IMR-90 (cell line): Measurements from ENCODE around the gene CAMTA1. TPM values are rescaled to one million over a fixed set of nuclear protein-coding genes. Genes with fewer than 3 reads are reported as not detected.

Source experiments
- ATAC-seq: fragments of 200-7000 bp; cut with Tn5 transposase; 2 replicates; pipeline ENCODE4 v1.9.1; 2020; ENCODE audit warnings: low read depth, mild to moderate bottlenecking, moderate library complexity
- BruUV-seq: library from RNA; stranded (reverse); fragments of 400-500 nt; replicated peaks from 2 replicates; lab custom pipeline; 2021; lab: Mats Ljungman, UMichigan
- CTCF ChIA-PET: fragments of 300-600 bp; formaldehyde crosslinking; extraction: SDS; loops from one replicate; lab custom pipeline; 2021; ENCODE audit warnings: antibody characterized with exemption; lab: Yijun Ruan, JAX
- POLR2A ChIA-PET: fragments of 300-600 bp; sonication (Branson Sonifier 250); formaldehyde crosslinking; loops from one replicate; lab custom pipeline; 2022; ENCODE audit warnings: antibody characterized with exemption; ENCODE audit not compliant: unreplicated experiment; lab: Charles Lee
- DNase-seq: peaks from one replicate; pipeline ENCODE4 v3.0.0; 2013
- H2AFZ ChIP-seq: replicated peaks from 2 replicates; pipeline ENCODE3; 2013; ENCODE audit warnings: low read length, mild to moderate bottlenecking; ENCODE audit not compliant: poor library complexity
- H2AK5ac ChIP-seq: 2 replicates; pipeline ENCODE4 v1.6.1; 2013; ENCODE audit warnings: low read depth, low read length, inconsistent platforms
- H2AK9ac ChIP-seq: replicated peaks from 2 replicates; pipeline ENCODE3; 2013; ENCODE audit warnings: mild to moderate bottlenecking, low read depth, low read length, moderate library complexity; ENCODE audit not compliant: poor library complexity
- H2BK120ac ChIP-seq: 2 replicates; pipeline ENCODE4 v1.6.1; 2013; ENCODE audit warnings: low read depth, low read length, inconsistent platforms
- H2BK15ac ChIP-seq: 3 replicates; pipeline ENCODE4 v1.6.1; 2013; ENCODE audit warnings: low read depth, low read length, inconsistent platforms
- H2BK20ac ChIP-seq: 2 replicates; pipeline ENCODE4 v1.6.1; 2013; ENCODE audit warnings: low read depth, mild to moderate bottlenecking, inconsistent platforms, low read length, moderate library complexity
- H2BK5ac ChIP-seq: 2 replicates; pipeline ENCODE4 v1.6.1; 2013; ENCODE audit warnings: mild to moderate bottlenecking, low read depth, low read length, inconsistent platforms; ENCODE audit not compliant: poor library complexity, severe bottlenecking
- H3K14ac ChIP-seq: replicated peaks from 2 replicates; pipeline ENCODE4 v1.6.1; 2013; ENCODE audit warnings: low read depth, low read length, inconsistent platforms
- H3K18ac ChIP-seq: 2 replicates; pipeline ENCODE4 v1.6.1; 2013; ENCODE audit warnings: low read depth, low read length, control low read depth
- H3K23ac ChIP-seq: 2 replicates; pipeline ENCODE4 v1.6.1; 2013; ENCODE audit warnings: low read depth, low read length, inconsistent platforms
- H3K27ac ChIP-seq: 2 replicates; pipeline ENCODE4 v1.5.1; 2013; ENCODE audit warnings: mild to moderate bottlenecking, control low read depth, low read length; ENCODE audit not compliant: insufficient read depth
- H3K27me3 ChIP-seq: 2 replicates; pipeline ENCODE4 v1.6.1; 2013; ENCODE audit warnings: low read length; ENCODE audit not compliant: control insufficient read depth, insufficient read depth
- H3K36me3 ChIP-seq: 2 replicates; pipeline ENCODE4 v1.6.1; 2013; ENCODE audit warnings: low read length, mixed read lengths; ENCODE audit not compliant: control insufficient read depth, insufficient read depth
- H3K4ac ChIP-seq: 2 replicates; pipeline ENCODE4 v1.6.1; 2013; ENCODE audit warnings: low read depth, low read length, inconsistent platforms
- H3K4me1 ChIP-seq: 2 replicates; pipeline ENCODE4 v1.6.1; 2013; ENCODE audit warnings: low read length, mixed read lengths; ENCODE audit not compliant: control insufficient read depth, insufficient read depth
- H3K4me2 ChIP-seq: 2 replicates; pipeline ENCODE4 v1.6.1; 2013; ENCODE audit warnings: low read depth, mild to moderate bottlenecking, control low read depth, low read length, moderate library complexity
- H3K4me3 ChIP-seq: 2 replicates; pipeline ENCODE4 v1.5.1; 2013; ENCODE audit warnings: low read depth, mild to moderate bottlenecking, control low read depth, low read length, moderate library complexity; ENCODE audit not compliant: insufficient read depth
- H3K56ac ChIP-seq: 2 replicates; pipeline ENCODE4 v1.6.1; 2013; ENCODE audit warnings: low read length, inconsistent platforms; ENCODE audit not compliant: insufficient read depth; ENCODE audit errors: extremely low read depth
- H3K79me1 ChIP-seq, 2 experiments: 2 replicates each; pipeline ENCODE4 v1.6.1; 2013; ENCODE audit warnings: low read length in 2 of 2, inconsistent platforms in 1 of 2, low read depth in 1 of 2
- H3K9ac ChIP-seq: 2 replicates; pipeline ENCODE4 v1.6.1; 2013; ENCODE audit warnings: low read depth, low read length, control low read depth
- H3K9me1 ChIP-seq: 2 replicates; pipeline ENCODE4 v1.6.1; 2013; ENCODE audit warnings: low read length, inconsistent platforms; ENCODE audit not compliant: insufficient read depth
- H3K9me3 ChIP-seq: 2 replicates; pipeline ENCODE4 v1.6.1; 2013; ENCODE audit warnings: low read length; ENCODE audit not compliant: control insufficient read depth, insufficient read depth
- H4K20me1 ChIP-seq: 2 replicates; pipeline ENCODE4 v1.6.1; 2013; ENCODE audit warnings: low read length, inconsistent platforms; ENCODE audit not compliant: insufficient read depth
- H4K5ac ChIP-seq: 2 replicates; pipeline ENCODE4 v1.6.1; 2013; ENCODE audit warnings: mild to moderate bottlenecking, low read depth, low read length, control low read depth
- H4K8ac ChIP-seq, 2 experiments: 2 replicates each; pipeline ENCODE4 v1.6.1; 2013; ENCODE audit warnings: low read depth in 2 of 2, low read length in 2 of 2, control low read depth in 1 of 2, inconsistent platforms in 1 of 2
- H4K91ac ChIP-seq: 2 replicates; pipeline ENCODE4 v1.6.1; 2013; ENCODE audit warnings: low read depth, low read length, inconsistent platforms; ENCODE audit not compliant: insufficient read depth
- BHLHE40 ChIP-seq: fragments of 150-350 bp; IDR thresholded peaks from 2 replicates; pipeline ENCODE4 v1.6.1; 2016; ENCODE audit warnings: mild to moderate bottlenecking, low read depth, low read length
- RAD21 ChIP-seq: IDR thresholded peaks from 2 replicates; pipeline ENCODE4 v1.6.1; 2012; ENCODE audit warnings: low read length, improper control_type of control experiment
- SMC3 ChIP-seq: fragments of 150-350 bp; IDR thresholded peaks from 2 replicates; pipeline ENCODE4 v1.6.1; 2016; ENCODE audit warnings: low read depth, mild to moderate bottlenecking, antibody characterized with exemption, low read length, moderate library complexity
- WGBS, 2 experiments: methylation state at CpG; one replicate each; pipeline versions ENCODE4 v1.1.5 to v1.1.7; 2013; ENCODE audit warnings: missing lambda C conversion rate in 2 of 2; ENCODE audit not compliant: insufficient read length in 1 of 2; ENCODE audit errors: extremely low coverage in 2 of 2; 5-methylcytosine and 5-hydroxymethylcytosine counted together
- dilution Hi-C: fragments of 300-500 bp; cut with HindIII; formaldehyde crosslinking; loops from one replicate; pipeline ENCODE4 v1.14.3; 2018; ENCODE audit warnings: low sequenced_read_pairs; ENCODE audit not compliant: unreplicated experiment
- in situ Hi-C: fragments of 300-500 bp; cut with MboI; formaldehyde crosslinking; loops from 3 replicates; pipeline ENCODE4 v1.14.3; 2019; ENCODE audit warnings: low sequenced_read_pairs, inconsistent platforms, mixed read lengths
- intact Hi-C: fragments of 100-400 bp; cut with micrococcal nuclease; formaldehyde crosslinking; loops from 2 replicates; pipeline ENCODE4 v1.10.0; 2022
- polyA plus RNA-seq, 3 experiments: library from polyadenylated mRNA; depleted of rRNA; stranded (reverse); fragments of >200 nt; gene quantifications; 2 replicates each; pipeline ENCODE4 v1.2.3, GENCODE V29; 2012; ENCODE audit warnings: low replicate concordance in 1 of 3
- total RNA-seq: library from RNA; depleted of rRNA; stranded (reverse); fragments of >200 nt; gene quantifications from 2 replicates; pipeline ENCODE4 v1.2.3, GENCODE V29; 2012

Gene CAMTA1
- total and polyA plus RNA-seq, 2 of the 4 experiments (the other 2 are of a cell fraction): 35.5 to 74.3 TPM

DNA sequence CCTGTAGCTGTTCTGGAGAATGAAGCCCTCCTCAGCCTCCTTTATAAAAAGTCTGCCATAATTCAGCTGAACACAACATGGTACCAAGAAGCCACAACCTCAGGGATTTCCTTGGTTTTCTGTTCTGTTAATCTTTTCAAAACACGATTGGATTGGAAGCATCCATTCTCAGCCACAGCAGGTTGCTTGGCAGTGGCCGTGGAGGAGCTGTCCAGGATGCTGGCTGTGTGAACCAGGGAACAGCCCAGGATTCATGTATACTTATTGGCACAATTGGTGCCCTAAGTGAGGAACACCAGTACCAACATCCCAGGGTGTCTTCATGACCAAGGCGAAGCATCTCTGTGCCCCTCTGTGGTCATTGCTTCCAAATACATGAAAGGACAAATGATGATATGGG is 393.5 kb downstream of the CAMTA1 start:
- in situ Hi-C loops (no loop called here), intact Hi-C loops (no loop called here), dilution Hi-C loops (no loop called here)
- Histone ChIP-seq H3K36me3 (no peaks in the 10 kb centered on the region), H3K9me3 (peaks cover 10% of the 10 kb centered on the region), H3K27ac (no peak overlapping the region), H2BK15ac (no peak overlapping the region), H3K4me2 (no peak overlapping the region), H3K27me3 (peaks cover 15% of the 10 kb centered on the region), H3K4ac (no peak overlapping the region), H2AK5ac (no peak overlapping the region), H4K8ac (no peak overlapping the region), H3K4me3 (no peak overlapping the region), H3K9me1 (no peaks in the 10 kb centered on the region), H3K56ac (no peak overlapping the region), H4K5ac (no peak overlapping the region), H4K20me1 (no peaks in the 10 kb centered on the region), H4K91ac (no peak overlapping the region), H3K9ac (no peak overlapping the region), H3K18ac (no peak overlapping the region), H2AK9ac (no peak overlapping the region), H3K4me1 (no peaks in the 10 kb centered on the region), H2BK120ac (no peak overlapping the region), H2BK5ac (no peak overlapping the region), H3K79me1 (no peaks in the 10 kb centered on the region), H2BK20ac (no peak overlapping the region), H2AFZ (no peak overlapping the region), H3K23ac (no peak overlapping the region), H3K14ac (no peak overlapping the region)
- CTCF ChIA-PET: no interaction called here
- ATAC-seq: no peak
- 20% methylated on average over 1 of the region's 3 CpGs; no CpG with 5 or more reads in 1 of the 2 experiments for WGBS, 2 experiments
- no peak for DNase-seq
- BruUV-seq: no TSS peak
- TF ChIP-seq RAD21: no peak
- no peak for TF ChIP-seq BHLHE40
- no peak for TF ChIP-seq SMC3
- POLR2A ChIA-PET: no interaction called here
